Psoas muscle (tissue), 8 donors: Measurements from ENCODE around the gene GATAD1. TPM values are rescaled to one million over a fixed set of nuclear protein-coding genes. Genes with fewer than 3 reads are reported as not detected.

Experiments used
- ATAC-seq, 4 donors: fragments of 200-7000 bp; cut with Tn5 transposase; one replicate each; pipeline ENCODE4 v1.9.1; 2020; ENCODE audit warnings: moderate library complexity in 3 of 4, mild to moderate bottlenecking in 2 of 4
- DNase-seq, 2 donors: peaks; one replicate each; pipeline ENCODE4 v3.0.0-alpha.2; 2020
- H3K27ac ChIP-seq: fragments of 200-600 bp; one replicate; pipeline ENCODE4 v1.8.0; 2022
- H3K27me3 ChIP-seq, 3 donors: fragments of 200-600 bp in 1 of 3; one replicate each; pipeline versions ENCODE4 v1.6.1 to v1.8.0; 2013 to 2022; ENCODE audit warnings: low read length in 2 of 3, mild to moderate bottlenecking in 2 of 3, moderate library complexity in 1 of 3; ENCODE audit not compliant: insufficient read depth in 3 of 3
- H3K36me3 ChIP-seq, 2 donors: fragments of 200-600 bp in 1 of 2; one replicate each; pipeline versions ENCODE4 v1.6.1 to v1.8.0; 2013 to 2022; ENCODE audit warnings: low read depth in 1 of 2, mild to moderate bottlenecking in 1 of 2, moderate library complexity in 1 of 2; ENCODE audit not compliant: insufficient read depth in 1 of 2
- H3K4me1 ChIP-seq: fragments of 200-600 bp; one replicate; pipeline ENCODE4 v1.8.0; 2022
- H3K4me3 ChIP-seq: fragments of 200-600 bp; one replicate; pipeline ENCODE4 v1.8.0; 2022; ENCODE audit warnings: mild to moderate bottlenecking
- H3K9me3 ChIP-seq: fragments of 200-600 bp; one replicate; pipeline ENCODE4 v1.8.0; 2022
- WGBS, 3 donors: extraction: QIAGEN DNeasy Blood & Tissue Kit; methylation state at CpG; one replicate each; pipeline versions ENCODE4 v1.1.6 to v1.1.7; 2013; 5-methylcytosine and 5-hydroxymethylcytosine counted together
- intact Hi-C, 2 donors: fragments of 100-400 bp; cut with DNase I; formaldehyde crosslinking; loops; one replicate each; pipeline versions ENCODE4 v1.11.0 to v1.14.2; 2022
- polyA plus RNA-seq, 3 donors: library from polyadenylated mRNA; stranded (reverse); fragments of 200-250 nt; gene quantifications; one replicate each; pipeline ENCODE4 v1.2.3, GENCODE V29; 2013
- total RNA-seq, 4 donors: library from RNA; stranded (reverse); fragmentation: NEBNext Ultra II Directional in 2 of 4; extraction: Animal tissue kit (Norgen Biotek cat#: 25700) in 2 of 4; gene quantifications; one replicate each; pipeline versions ENCODE4 v1.2.1 to v1.2.4, GENCODE V29; 2021 to 2023
- TF ChIP-seq, protein P1 (sequence below): fragments of 200-600 bp; IDR thresholded peaks from one replicate; pipeline ENCODE4 v1.8.0; 2022; ENCODE audit warnings: antibody characterized with exemption
- donor health status: healthy with polysubstance abuse.
- donor health status: DM: no; HTN: no; CAD: no; lungs with moderate emphysema.
- donor health status: Bipolar disorder and iron deficiency.
- donor health status: healthy.
- donor health status: DM: yes; HTN: yes; CAD: no.
- donor health status: DM: no; HTN: no; CAD: no.
- donor health status: DM: no; HTN: no; CAD: no.
- donor health status: DM: yes; HTN: yes; CAD: no.

Gene GATAD1
- total and polyA plus RNA-seq, 7 donors: 7.4 to 12.5 (median 10.5) TPM

DNA sequence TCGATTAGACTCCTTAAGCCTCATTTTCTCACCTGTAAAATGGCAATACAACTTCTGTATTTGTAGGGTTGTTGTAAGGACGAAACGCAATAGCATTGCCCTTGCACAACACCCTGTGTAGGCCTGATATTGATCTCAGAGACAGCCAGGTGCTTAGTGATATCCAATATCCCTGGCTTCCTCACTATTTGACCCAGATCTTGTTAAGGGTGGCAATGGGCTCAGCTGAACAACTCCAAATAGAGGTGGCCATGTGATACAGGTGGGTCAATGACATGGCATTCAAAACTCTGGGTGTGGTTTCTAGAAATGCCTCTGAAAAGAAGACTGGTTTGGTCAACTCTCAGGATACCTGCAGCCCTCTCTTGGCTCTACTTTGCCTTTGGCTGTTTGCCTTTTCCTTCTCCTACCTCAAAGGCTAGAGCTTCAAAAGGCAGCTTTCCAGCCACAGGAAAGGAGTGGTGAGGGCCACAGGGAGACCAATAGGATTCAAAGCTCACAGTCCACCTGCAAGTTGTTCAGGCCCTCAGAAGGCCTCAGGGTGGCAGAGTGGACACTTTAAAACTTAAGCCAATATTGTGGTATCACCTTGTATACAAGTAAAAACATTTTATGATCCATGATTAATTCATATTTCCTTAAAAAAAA, 14.9 kb upstream of the GATAD1 start:
- no peak for DNase-seq
- Histone ChIP-seq H3K4me3 (no peak overlapping the region), H3K27ac (no peak overlapping the region), H3K36me3 (no peaks in the 10 kb centered on the region), H3K27me3 (no peaks in the 10 kb centered on the region), H3K4me1 (no peaks in the 10 kb centered on the region), H3K9me3 (no peaks in the 10 kb centered on the region)
- ATAC-seq: no peak
- TF ChIP-seq, protein P1, sequence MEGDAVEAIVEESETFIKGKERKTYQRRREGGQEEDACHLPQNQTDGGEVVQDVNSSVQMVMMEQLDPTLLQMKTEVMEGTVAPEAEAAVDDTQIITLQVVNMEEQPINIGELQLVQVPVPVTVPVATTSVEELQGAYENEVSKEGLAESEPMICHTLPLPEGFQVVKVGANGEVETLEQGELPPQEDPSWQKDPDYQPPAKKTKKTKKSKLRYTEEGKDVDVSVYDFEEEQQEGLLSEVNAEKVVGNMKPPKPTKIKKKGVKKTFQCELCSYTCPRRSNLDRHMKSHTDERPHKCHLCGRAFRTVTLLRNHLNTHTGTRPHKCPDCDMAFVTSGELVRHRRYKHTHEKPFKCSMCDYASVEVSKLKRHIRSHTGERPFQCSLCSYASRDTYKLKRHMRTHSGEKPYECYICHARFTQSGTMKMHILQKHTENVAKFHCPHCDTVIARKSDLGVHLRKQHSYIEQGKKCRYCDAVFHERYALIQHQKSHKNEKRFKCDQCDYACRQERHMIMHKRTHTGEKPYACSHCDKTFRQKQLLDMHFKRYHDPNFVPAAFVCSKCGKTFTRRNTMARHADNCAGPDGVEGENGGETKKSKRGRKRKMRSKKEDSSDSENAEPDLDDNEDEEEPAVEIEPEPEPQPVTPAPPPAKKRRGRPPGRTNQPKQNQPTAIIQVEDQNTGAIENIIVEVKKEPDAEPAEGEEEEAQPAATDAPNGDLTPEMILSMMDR: no peak
- intact Hi-C loops: no loop called here
- 72 to 93% (median 77%) methylated on average over 3 of the region's 3 CpGs for WGBS, 3 donors

DNA sequence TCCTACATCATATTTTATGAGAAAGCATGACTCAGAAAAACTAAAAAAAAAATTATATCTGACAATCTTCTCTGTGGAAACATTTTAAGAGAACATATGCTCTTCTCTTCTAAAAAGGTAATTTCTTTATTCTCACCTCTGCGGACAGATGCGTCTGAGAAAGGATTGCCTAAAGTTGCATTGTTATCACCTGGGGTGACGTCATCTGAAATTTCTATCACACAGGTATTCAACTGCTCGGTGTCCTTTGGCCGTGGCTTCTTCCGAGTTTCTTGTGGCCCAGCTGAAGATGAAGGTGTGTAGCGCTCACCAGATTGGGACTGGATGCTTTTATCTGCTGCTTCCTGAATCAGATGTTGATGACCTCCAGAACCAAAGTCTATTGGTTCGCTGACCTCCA, 14.3 kb upstream of the GATAD1 start:
- no peaks in the 10 kb centered on the region for H3K9me3 ChIP-seq
- 93 to 95% (median 94%) methylated on average over 8 of the region's 8 CpGs for WGBS, 3 donors
- no peaks in the 10 kb centered on the region for H3K27me3 ChIP-seq
- H3K36me3 ChIP-seq: no peaks in the 10 kb centered on the region
- H3K4me3 ChIP-seq: no peak overlapping the region
- H3K4me1 ChIP-seq: no peaks in the 10 kb centered on the region
- intact Hi-C loops: no loop called here
- ATAC-seq (no peak), DNase-seq (no peak)
- no peak overlapping the region for H3K27ac ChIP-seq
- TF ChIP-seq, protein P1: no peak

DNA sequence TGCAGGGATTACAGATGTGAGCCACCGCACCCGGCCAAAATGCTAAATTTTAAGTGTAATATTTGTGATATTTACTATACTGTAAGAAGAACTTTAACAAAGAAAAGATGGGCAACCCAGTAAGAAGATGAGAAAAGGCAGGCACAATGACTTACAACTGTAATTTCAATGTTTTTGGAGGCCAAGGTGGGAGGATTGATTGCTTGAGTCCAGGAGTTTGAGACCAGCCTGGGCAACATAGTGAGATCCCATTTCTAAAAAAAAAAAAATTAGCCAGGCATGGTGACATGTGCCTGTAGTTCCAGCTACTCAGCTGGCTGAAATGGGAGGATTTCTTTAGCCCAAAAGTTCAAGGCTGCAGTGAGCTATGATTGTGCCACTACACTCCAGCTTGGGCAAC, 11.7 kb upstream of the GATAD1 start:
- ATAC-seq: no peak
- 91 to 98% (median 95%) methylated on average over 2 of the region's 2 CpGs for WGBS, 3 donors
- TF ChIP-seq, protein P1: no peak
- no peaks in the 10 kb centered on the region for H3K4me1 ChIP-seq
- H3K27ac ChIP-seq: no peak overlapping the region
- no peaks in the 10 kb centered on the region for H3K9me3 ChIP-seq
- intact Hi-C loops: no loop called here
- no peak for DNase-seq
- no peaks in the 10 kb centered on the region for H3K36me3 ChIP-seq
- H3K27me3 ChIP-seq: no peaks in the 10 kb centered on the region
- H3K4me3 ChIP-seq: no peak overlapping the region

DNA sequence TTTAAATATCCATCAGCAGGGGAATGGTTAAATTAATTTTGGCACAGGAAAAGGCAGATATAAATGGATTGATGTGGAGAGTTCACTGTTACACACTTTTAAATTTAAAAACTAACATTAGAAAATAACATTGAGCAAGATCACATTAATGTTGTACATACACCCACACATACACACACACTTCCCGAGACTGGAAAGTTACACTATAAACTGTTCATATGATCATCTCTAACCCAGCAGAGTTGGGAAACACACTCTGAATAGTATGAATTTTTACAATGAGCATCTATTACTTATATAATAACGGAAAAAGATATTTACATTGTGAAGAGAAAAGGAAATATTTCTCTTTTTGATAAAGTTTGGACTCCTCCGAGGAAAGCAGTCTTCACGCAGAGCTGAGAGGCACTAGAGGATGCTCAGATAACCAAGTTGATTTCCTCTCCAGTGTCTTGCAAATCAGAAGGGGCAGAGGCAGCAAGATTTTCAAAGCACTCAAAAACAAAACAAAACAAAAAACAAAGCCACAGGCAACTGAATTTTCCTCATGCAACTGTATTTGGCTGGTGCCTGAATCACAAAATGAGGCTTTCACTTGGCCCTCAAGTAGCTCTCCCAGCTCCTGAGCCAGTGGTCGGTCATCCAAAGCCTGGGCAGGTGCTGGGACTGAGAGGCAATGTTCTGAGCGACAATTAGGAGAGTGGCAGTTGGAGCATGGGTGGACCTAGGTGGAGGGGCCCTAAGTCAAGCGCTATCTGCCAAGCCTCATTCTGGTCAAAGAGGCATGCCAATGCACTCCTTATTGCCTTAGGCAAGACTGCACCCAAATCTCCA, 10.5 kb upstream of the GATAD1 start:
- no peak for ATAC-seq
- Histone ChIP-seq H3K4me3 (no peak overlapping the region), H3K36me3 (no peaks in the 10 kb centered on the region), H3K9me3 (no peaks in the 10 kb centered on the region), H3K4me1 (no peaks in the 10 kb centered on the region), H3K27me3 (no peaks in the 10 kb centered on the region), H3K27ac (no peak overlapping the region)
- TF ChIP-seq, protein P1: no peak
- 68 to 71% (median 68%) methylated on average over 7 of the region's 7 CpGs for WGBS, 3 donors
- no peak for DNase-seq
- intact Hi-C loops: no loop called here
